Measurements from ENCODE around the gene P4HA2.

The P4HA2 gene

DNA sequence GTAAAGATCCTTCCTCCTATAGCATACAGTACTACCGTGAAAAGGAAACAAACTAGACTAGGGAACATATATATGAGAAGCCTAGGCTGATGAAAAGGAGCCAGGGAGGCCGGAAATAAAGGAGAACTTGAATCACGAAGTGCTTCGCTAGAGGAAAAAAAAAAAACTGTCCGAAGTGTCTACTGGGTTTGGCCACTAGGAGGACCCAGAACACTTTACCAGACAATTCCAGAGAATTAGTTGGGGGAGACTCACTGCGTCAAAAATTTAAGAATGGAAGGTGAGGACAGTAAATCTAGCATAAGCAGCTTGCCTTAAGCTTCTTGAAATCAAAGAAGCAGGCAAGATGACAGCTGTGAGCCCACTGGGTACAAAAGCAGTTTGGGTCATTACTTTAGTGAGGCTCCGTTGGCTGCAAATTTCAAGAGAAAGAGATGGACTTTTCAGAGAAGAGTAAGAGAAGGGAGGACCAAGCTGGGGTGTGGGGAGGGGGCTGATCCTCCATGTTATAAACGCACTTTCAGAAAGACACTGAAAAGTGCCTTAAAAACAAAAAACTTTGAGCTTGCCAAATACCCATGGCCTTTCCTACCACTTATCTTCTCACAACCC, 47.4 kb downstream of the P4HA2 start:
- TF ChIP-seq, protein P1, sequence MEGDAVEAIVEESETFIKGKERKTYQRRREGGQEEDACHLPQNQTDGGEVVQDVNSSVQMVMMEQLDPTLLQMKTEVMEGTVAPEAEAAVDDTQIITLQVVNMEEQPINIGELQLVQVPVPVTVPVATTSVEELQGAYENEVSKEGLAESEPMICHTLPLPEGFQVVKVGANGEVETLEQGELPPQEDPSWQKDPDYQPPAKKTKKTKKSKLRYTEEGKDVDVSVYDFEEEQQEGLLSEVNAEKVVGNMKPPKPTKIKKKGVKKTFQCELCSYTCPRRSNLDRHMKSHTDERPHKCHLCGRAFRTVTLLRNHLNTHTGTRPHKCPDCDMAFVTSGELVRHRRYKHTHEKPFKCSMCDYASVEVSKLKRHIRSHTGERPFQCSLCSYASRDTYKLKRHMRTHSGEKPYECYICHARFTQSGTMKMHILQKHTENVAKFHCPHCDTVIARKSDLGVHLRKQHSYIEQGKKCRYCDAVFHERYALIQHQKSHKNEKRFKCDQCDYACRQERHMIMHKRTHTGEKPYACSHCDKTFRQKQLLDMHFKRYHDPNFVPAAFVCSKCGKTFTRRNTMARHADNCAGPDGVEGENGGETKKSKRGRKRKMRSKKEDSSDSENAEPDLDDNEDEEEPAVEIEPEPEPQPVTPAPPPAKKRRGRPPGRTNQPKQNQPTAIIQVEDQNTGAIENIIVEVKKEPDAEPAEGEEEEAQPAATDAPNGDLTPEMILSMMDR (IDR thresholded peaks at IDR 0.05): no peak
- Histone ChIP-seq H3K4me3 (ENCODE audit: low read depth in 1 of 2, low read length in 1 of 2) (no peak overlapping the region), H3K36me3 (no peaks in the 10 kb centered on the region), H3K27ac (no peak overlapping the region), H3K4me1 (ENCODE audit: control insufficient read depth in 1 of 2, insufficient read depth in 1 of 2, low read depth in 1 of 2, low read length in 1 of 2) (peaks cover 0 to 4% of the 10 kb centered on the region in 2 experiments), H3K27me3 (no peaks in the 10 kb centered on the region), H3K9me3 (no peaks in the 10 kb centered on the region)

DNA sequence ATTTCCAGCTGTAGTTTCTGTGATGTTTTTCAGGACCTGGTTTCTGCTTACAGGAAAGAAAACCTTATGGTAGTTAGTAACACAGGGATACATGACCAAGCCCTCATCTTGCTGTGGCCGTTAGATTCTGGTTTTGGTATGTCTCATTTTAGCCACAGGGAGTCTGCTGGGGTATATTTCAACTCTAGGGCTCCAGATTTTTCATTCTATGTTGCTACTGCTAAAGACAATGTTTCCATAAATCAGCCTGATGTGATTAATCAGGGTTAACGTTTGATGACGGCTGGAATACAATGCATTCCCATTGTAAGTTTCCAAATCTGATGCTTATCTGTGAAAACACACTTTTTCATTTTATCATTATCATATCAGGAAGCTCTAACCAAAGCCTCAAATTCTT, 48.2 kb downstream of the P4HA2 start:
- H3K9me3 ChIP-seq: no peaks in the 10 kb centered on the region
- H3K36me3 ChIP-seq: no peaks in the 10 kb centered on the region
- H3K27me3 ChIP-seq: no peaks in the 10 kb centered on the region
- no peak overlapping the region for H3K27ac ChIP-seq
- TF ChIP-seq, protein P1 (IDR thresholded peaks at IDR 0.05): no peak
- peaks cover 0 to 4% of the 10 kb centered on the region in 2 experiments for H3K4me1 ChIP-seq (ENCODE audit: control insufficient read depth in 1 of 2, insufficient read depth in 1 of 2, low read depth in 1 of 2, low read length in 1 of 2)
- H3K4me3 ChIP-seq (ENCODE audit: low read depth in 1 of 2, low read length in 1 of 2): no peak overlapping the region

DNA sequence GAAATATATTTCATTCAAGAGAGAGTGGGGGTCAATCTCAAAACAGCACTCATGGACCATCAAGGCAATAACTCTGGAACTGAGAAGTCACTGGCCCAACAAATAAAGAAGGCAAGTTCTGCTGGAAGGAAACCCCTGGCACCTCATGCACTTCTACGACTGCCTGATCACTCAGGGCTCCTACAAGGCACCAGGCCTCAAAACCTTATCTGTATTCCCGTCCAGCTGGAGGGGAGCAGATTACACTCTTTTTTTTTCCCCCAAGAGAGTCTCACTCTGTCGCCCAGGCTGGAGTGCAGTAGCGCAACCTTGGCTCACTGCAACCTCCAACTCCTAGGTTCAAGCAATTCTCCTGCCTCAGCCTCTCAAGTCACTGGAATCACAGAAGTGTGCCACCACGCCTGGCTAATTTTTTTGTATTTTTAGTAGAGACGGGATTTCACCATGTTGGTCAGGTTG, 49.9 kb downstream of the P4HA2 start:
- Histone ChIP-seq H3K4me1 (ENCODE audit: control insufficient read depth in 1 of 2, insufficient read depth in 1 of 2, low read depth in 1 of 2, low read length in 1 of 2) (peaks cover 0 to 4% of the 10 kb centered on the region in 2 experiments), H3K27me3 (no peaks in the 10 kb centered on the region), H3K36me3 (no peaks in the 10 kb centered on the region), H3K27ac (no peak overlapping the region), H3K9me3 (no peaks in the 10 kb centered on the region), H3K4me3 (ENCODE audit: low read depth in 1 of 2, low read length in 1 of 2) (no peak overlapping the region)
- TF ChIP-seq, protein P1 (IDR thresholded peaks at IDR 0.05): no peak

DNA sequence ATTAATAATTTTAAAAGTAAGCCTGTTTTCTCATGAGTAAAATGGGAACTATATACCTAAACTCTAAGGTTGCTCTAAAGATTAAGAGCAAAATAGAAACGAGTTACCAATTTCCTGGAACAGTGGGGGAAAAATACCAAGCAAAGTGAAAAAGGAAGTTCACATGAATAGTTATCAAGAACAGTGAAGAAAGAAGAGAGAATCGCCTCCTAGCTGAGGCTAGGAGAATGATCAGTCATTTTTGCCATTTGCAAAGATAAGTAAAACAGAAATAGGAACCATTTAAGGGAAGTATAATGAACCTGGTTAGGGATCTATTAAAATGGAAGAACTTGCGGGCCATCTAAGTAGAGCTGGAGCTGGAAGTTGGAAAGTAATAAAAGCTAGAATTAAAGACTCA, 50.7 kb downstream of the P4HA2 start:
- TF ChIP-seq, protein P1 (IDR thresholded peaks at IDR 0.05): no peak
- no peak overlapping the region for H3K27ac ChIP-seq
- no peak overlapping the region for H3K4me3 ChIP-seq (ENCODE audit: low read depth in 1 of 2, low read length in 1 of 2)
- no peaks in the 10 kb centered on the region for H3K36me3 ChIP-seq
- no peaks in the 10 kb centered on the region for H3K9me3 ChIP-seq
- no peaks in the 10 kb centered on the region for H3K27me3 ChIP-seq
- H3K4me1 ChIP-seq (ENCODE audit: control insufficient read depth in 1 of 2, insufficient read depth in 1 of 2, low read depth in 1 of 2, low read length in 1 of 2): peaks cover 0 to 4% of the 10 kb centered on the region in 2 experiments

DNA sequence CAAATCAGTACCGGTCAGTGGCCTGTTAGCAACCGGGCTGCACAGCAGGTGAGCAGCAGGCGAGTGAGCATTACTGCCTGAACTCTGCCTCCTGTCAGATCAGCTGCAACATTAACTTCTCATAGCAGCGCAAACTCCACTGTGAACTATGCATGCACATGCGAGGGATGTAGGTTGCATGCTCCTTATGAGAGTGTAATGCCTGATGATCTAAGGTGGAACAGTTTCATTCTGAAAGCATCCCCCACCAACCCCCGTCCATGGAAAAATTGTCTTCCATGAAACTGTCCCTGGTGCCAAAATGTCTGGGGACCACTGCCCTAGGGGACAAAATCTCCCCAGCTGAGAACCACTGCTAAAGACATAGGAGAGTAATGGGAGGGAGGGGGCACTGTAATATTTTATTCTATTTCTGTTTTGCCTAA, 51.1 kb downstream of the P4HA2 start:
- H3K9me3 ChIP-seq: no peaks in the 10 kb centered on the region
- H3K4me3 ChIP-seq (ENCODE audit: low read depth in 1 of 2, low read length in 1 of 2): no peak overlapping the region
- no peaks in the 10 kb centered on the region for H3K27me3 ChIP-seq
- TF ChIP-seq, protein P1 (IDR thresholded peaks at IDR 0.05): no peak
- H3K27ac ChIP-seq: no peak overlapping the region
- H3K4me1 ChIP-seq (ENCODE audit: control insufficient read depth in 1 of 2, insufficient read depth in 1 of 2, low read depth in 1 of 2, low read length in 1 of 2): peaks cover 0 to 4% of the 10 kb centered on the region in 2 experiments
- no peaks in the 10 kb centered on the region for H3K36me3 ChIP-seq
